CD14-positive monocyte (primary cell): ENCODE data around the gene LHPP. TPM values are rescaled to one million over a fixed set of nuclear protein-coding genes. Genes with fewer than 3 reads are reported as not detected.
A peak's percentile ranks its signal among the peaks of the same experiment; 100 is the strongest.

Experiments used
- DNase-seq, 3 donors: peaks; one replicate each; pipeline ENCODE4 v3.0.0-alpha.2; 2011 to 2022
- H2AFZ ChIP-seq: 2 replicates; pipeline ENCODE4 v1.6.0; 2012; ENCODE audit warnings: mild to moderate bottlenecking, low read depth, low read length, inconsistent platforms; ENCODE audit not compliant: insufficient read depth, poor library complexity, severe bottlenecking
- H3K27ac ChIP-seq, 2 donors: 1 replicate in 1 of 2; 2 replicates in 1 of 2; pipeline ENCODE4 v1.5.1; 2012 to 2013; ENCODE audit warnings: low read length in 2 of 2, control low read depth in 1 of 2, inconsistent platforms in 1 of 2, low read depth in 1 of 2, mild to moderate bottlenecking in 1 of 2
- H3K27me3 ChIP-seq, 2 donors: one replicate each; pipeline versions ENCODE4 v1.6.0 to v1.6.1; 2011 to 2013; ENCODE audit warnings: low read length in 2 of 2; ENCODE audit not compliant: control insufficient read depth in 2 of 2, insufficient read depth in 2 of 2
- H3K36me3 ChIP-seq, 2 donors: replicated peaks in 1 of 2; 1 replicate in 1 of 2; 2 replicates in 1 of 2; pipeline versions ENCODE4 v1.5.1 to v1.6.1; 2012 to 2013; ENCODE audit warnings: low read length in 2 of 2, control low read depth in 1 of 2, inconsistent platforms in 1 of 2, mild to moderate bottlenecking in 1 of 2; ENCODE audit not compliant: insufficient read depth in 2 of 2, control insufficient read depth in 1 of 2
- H3K4me1 ChIP-seq, 2 donors: 1 replicate in 1 of 2; 2 replicates in 1 of 2; pipeline versions ENCODE4 v1.5.1 to v1.6.1; 2012 to 2013; ENCODE audit warnings: low read length in 2 of 2, control low read depth in 1 of 2, inconsistent platforms in 1 of 2, mild to moderate bottlenecking in 1 of 2, moderate library complexity in 1 of 2; ENCODE audit not compliant: insufficient read depth in 2 of 2, control insufficient read depth in 1 of 2
- H3K4me2 ChIP-seq: replicated peaks from 2 replicates; pipeline ENCODE3; 2012; ENCODE audit warnings: low read length, moderate library complexity, mild to moderate bottlenecking; ENCODE audit not compliant: poor library complexity, severe bottlenecking; ENCODE audit errors: extremely low read depth
- H3K4me3 ChIP-seq, 3 experiments: fragments of 200-600 bp in 1 of 3; sonication (generic) in 1 of 3; replicated peaks in 1 of 3; 1 replicate in 2 of 3; 2 replicates in 1 of 3; pipeline ENCODE4 v1.5.1; 2011 to 2013; ENCODE audit warnings: low read length in 3 of 3, mild to moderate bottlenecking in 3 of 3, control low read depth in 2 of 3, low read depth in 2 of 3, inconsistent platforms in 1 of 3, moderate library complexity in 1 of 3
- H3K79me2 ChIP-seq: 2 replicates; pipeline ENCODE4 v1.6.0; 2012; ENCODE audit warnings: mild to moderate bottlenecking, control low read depth, inconsistent platforms, low read length, moderate library complexity; ENCODE audit not compliant: insufficient read depth
- H3K9ac ChIP-seq: 2 replicates; pipeline ENCODE4 v1.6.0; 2017; ENCODE audit warnings: low read length, mild to moderate bottlenecking; ENCODE audit not compliant: insufficient read depth, poor library complexity, severe bottlenecking
- H3K9me3 ChIP-seq, 2 donors: replicated peaks in 1 of 2; 1 replicate in 1 of 2; 2 replicates in 1 of 2; pipeline versions ENCODE4 v1.5.1 to v1.6.1; 2012 to 2013; ENCODE audit warnings: low read length in 2 of 2, control low read depth in 1 of 2; ENCODE audit not compliant: control insufficient read depth in 1 of 2, insufficient read depth in 1 of 2
- H4K20me1 ChIP-seq: 2 replicates; pipeline ENCODE4 v1.6.0; 2012; ENCODE audit warnings: mild to moderate bottlenecking, low read length, control low read depth, moderate library complexity; ENCODE audit not compliant: insufficient read depth
- H3K27ac Mint-ChIP-seq, 7 donors: one replicate each; pipeline ENCODE4 v1.8.0; 2020; ENCODE audit warnings: mild to moderate bottlenecking in 7 of 7, mixed read lengths in 7 of 7, moderate library complexity in 6 of 7, inconsistent platforms in 2 of 7
- H3K27me3 Mint-ChIP-seq, 3 donors: one replicate each; pipeline ENCODE4 v1.8.0; 2021 to 2022; ENCODE audit warnings: low read depth in 3 of 3, mild to moderate bottlenecking in 3 of 3, mixed read lengths in 3 of 3, moderate library complexity in 3 of 3, inconsistent platforms in 1 of 3
- H3K36me3 Mint-ChIP-seq, 2 donors: one replicate each; pipeline ENCODE4 v1.8.0; 2020; ENCODE audit warnings: mixed read lengths in 2 of 2, inconsistent platforms in 1 of 2, mild to moderate bottlenecking in 1 of 2
- H3K4me1 Mint-ChIP-seq: one replicate; pipeline ENCODE4 v1.8.0; 2020; ENCODE audit warnings: mild to moderate bottlenecking, mixed read lengths
- H3K4me3 Mint-ChIP-seq, 2 donors: one replicate each; pipeline ENCODE4 v1.8.0; 2020; ENCODE audit warnings: mild to moderate bottlenecking in 2 of 2, mixed read lengths in 2 of 2, moderate library complexity in 1 of 2
- H3K9me3 Mint-ChIP-seq, 7 donors: one replicate each; pipeline ENCODE4 v1.8.0; 2020 to 2022; ENCODE audit warnings: mixed read lengths in 7 of 7, mild to moderate bottlenecking in 6 of 7, moderate library complexity in 6 of 7, inconsistent platforms in 2 of 7
- CTCF ChIP-seq: fragments of 200-600 bp; IDR thresholded peaks from one replicate; pipeline ENCODE4 v1.8.0; 2022; ENCODE audit warnings: antibody characterized with exemption, mild to moderate bottlenecking
- WGBS: methylation state at CpG from one replicate; pipeline ENCODE4 v1.1.5; 2013; ENCODE audit warnings: missing lambda C conversion rate; ENCODE audit not compliant: insufficient coverage; 5-methylcytosine and 5-hydroxymethylcytosine counted together
- intact Hi-C, 2 donors: fragments of 100-400 bp; cut with micrococcal nuclease; formaldehyde crosslinking; loops; one replicate each; pipeline versions ENCODE4 v1.15.0 to v1.15.1; 2023
- polyA plus RNA-seq, 3 donors: library from polyadenylated mRNA; depleted of rRNA in 1 of 3; unstranded in 2 of 3; stranded (reverse) in 1 of 3; fragments of 300-500 nt in 2 of 3; fragments of >200 nt in 1 of 3; fragmentation: Illumina TruSeq in 2 of 3; gene quantifications; 1 replicate in 2 of 3; 2 replicates in 1 of 3; pipeline ENCODE4 v1.2.3, GENCODE V29; 2012 to 2021

Gene LHPP
- polyA plus RNA-seq, 3 donors, result 15.2 to 20.6 (median 19.5) TPM

DNA sequence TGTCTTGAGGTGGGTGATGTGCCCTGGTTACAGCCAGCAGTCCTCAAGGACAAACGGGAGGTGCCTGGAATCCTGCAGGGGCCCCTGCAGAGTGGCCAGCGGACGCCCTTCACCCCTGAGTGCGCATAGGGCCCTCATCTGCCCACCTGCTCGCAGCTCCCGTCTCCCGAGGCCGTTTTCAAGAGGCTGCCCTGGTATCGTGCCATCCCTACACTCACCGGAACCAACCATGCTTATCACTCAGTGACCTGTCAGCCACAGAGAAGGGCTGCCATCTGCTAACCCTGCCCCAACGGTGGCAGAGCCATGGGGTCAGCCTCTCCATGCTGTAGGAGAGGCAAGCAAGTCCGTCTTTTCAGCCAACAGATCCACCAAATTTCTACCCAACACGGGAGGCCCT, 160.5 kb downstream of the LHPP start:
- no peak for DNase-seq
- H3K9me3 ChIP-seq, result no peaks in the 10 kb centered on the region
- WGBS, result 95% methylated on average over 12 of the region's 13 CpGs
- H3K4me3 ChIP-seq, result no peak overlapping the region
- H3K4me2 ChIP-seq, result no peak overlapping the region
- H3K36me3 Mint-ChIP-seq, result peaks cover 34 to 72% of the 10 kb centered on the region in 2 donors
- intact Hi-C loops, result loop anchor here in 1 of 2 donors (10.0 kb wide), 1 partner anchor 87 kb away; no protein-coding TSS in a partner anchor
- H3K27me3 Mint-ChIP-seq, result no peaks in the 10 kb centered on the region
- no peak overlapping the region for H3K4me3 Mint-ChIP-seq
- TF ChIP-seq CTCF, result no peak
- peaks cover 31% of the 10 kb centered on the region for H3K4me1 Mint-ChIP-seq
- H3K27ac ChIP-seq, result no peak overlapping the region
- H3K27me3 ChIP-seq, result no peaks in the 10 kb centered on the region
- H4K20me1 ChIP-seq, result peaks cover 99% of the 10 kb centered on the region
- H3K79me2 ChIP-seq, result peaks cover 44% of the 10 kb centered on the region
- H3K27ac Mint-ChIP-seq, result peak overlapping the region in 1 of 7 donors; percentile 70
- no peak overlapping the region for H2AFZ ChIP-seq
- H3K9ac ChIP-seq, result no peak overlapping the region
- no peaks in the 10 kb centered on the region for H3K9me3 Mint-ChIP-seq
- peaks cover 34 to 62% of the 10 kb centered on the region in 2 donors for H3K36me3 ChIP-seq
- H3K4me1 ChIP-seq, result peaks cover 19 to 27% of the 10 kb centered on the region in 2 donors

- no peak for DNase-seq
- H3K4me1 Mint-ChIP-seq, result peaks cover 35% of the 10 kb centered on the region
- no peak for TF ChIP-seq CTCF
- no peaks in the 10 kb centered on the region for H3K9me3 ChIP-seq
- H3K36me3 ChIP-seq, result peaks cover 25 to 53% of the 10 kb centered on the region in 2 donors
- no peaks in the 10 kb centered on the region for H3K9me3 Mint-ChIP-seq
- H3K27ac ChIP-seq, result no peak overlapping the region
- no peak overlapping the region for H3K9ac ChIP-seq
- H3K36me3 Mint-ChIP-seq, result peaks cover 26 to 66% of the 10 kb centered on the region in 2 donors
- no peaks in the 10 kb centered on the region for H3K27me3 Mint-ChIP-seq
- no peaks in the 10 kb centered on the region for H3K27me3 ChIP-seq
- 94% methylated on average over 27 of the region's 31 CpGs for WGBS
- no peak overlapping the region for H3K4me3 Mint-ChIP-seq
- H2AFZ ChIP-seq, result no peak overlapping the region
- intact Hi-C loops, result loop anchor here in 1 of 2 donors (10.0 kb wide), 1 partner anchor 88 kb away; no protein-coding TSS in a partner anchor
- H3K79me2 ChIP-seq, result peaks cover 52% of the 10 kb centered on the region
- H3K27ac Mint-ChIP-seq, result peak overlapping the region in 3 of 7 donors; percentile 25 to 54 (median 54)
- peaks cover 99% of the 10 kb centered on the region for H4K20me1 ChIP-seq
- H3K4me3 ChIP-seq, result no peak overlapping the region
- H3K4me2 ChIP-seq, result no peak overlapping the region
- H3K4me1 ChIP-seq, result peaks cover 24 to 35% of the 10 kb centered on the region in 2 donors
Observed at GRCh38 chr10:124622866-124623536, 161.4 kb downstream of the LHPP start.
